GM19043 (cell line): ENCODE measurements around the gene RPTOR.
A peak's percentile ranks its signal among the peaks of the same experiment; 100 is the strongest.

Source experiments
- ATAC-seq: cut with Tn5 transposase; IDR thresholded peaks from one replicate; pipeline ENCODE4 v1.9.1; 2021; ENCODE audit warnings: low read depth; ENCODE audit not compliant: unreplicated experiment

The RPTOR gene

DNA sequence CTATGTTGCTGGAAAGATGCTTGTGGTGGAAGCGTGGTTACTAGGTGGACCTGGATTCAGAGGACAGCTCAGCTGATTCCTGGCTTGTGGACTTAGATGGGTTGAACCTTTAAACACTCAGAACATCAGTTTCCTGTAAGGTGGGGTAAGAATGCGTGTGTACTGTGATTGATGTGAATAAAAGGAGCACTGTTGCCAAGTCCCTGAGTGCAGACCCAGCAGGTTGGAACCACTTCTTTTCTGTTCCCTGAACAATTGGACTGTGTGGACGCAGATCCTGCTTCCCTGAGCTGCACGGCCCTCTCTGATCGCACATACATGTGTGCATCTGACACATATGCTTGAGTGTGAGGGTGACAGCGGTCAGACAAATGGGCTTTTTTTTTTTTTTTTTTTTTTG lies 37.5 kb downstream of the RPTOR start:
- no peak for ATAC-seq

DNA sequence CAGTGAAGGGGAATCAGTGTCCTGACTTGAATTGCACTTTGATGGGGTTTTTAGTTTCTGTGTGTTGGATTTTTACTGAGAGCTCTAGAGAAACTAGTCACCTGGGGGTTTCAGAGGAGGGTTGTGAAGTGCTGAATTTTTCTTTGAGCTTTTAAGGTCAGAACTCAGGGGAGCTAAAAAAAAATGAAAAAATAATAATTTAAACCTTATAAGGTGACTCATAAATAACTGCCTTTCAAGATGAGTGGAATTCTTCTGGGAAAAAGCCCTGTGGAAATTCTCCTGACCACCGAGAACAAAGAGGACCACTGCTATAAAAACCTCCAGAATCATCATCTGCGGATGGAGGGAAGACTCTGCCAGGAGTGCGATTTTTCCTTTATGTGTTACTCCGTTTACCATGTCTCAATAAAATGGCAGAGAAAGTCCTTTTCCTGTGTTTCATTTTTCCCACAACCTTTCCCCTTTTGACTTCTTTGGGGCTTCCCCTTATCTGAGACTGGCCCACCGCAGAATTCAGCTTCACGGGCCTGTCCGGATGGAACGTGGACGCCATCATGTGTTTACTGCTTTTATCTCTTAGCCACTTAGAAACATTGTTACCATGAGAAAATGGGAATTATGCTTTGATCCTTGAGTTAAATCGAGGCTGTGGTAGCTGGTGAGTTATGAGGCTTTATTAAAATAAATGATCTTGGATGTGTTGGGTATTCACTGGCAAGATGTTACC lies 39.7 kb downstream of the RPTOR start:
- no peak for ATAC-seq

DNA sequence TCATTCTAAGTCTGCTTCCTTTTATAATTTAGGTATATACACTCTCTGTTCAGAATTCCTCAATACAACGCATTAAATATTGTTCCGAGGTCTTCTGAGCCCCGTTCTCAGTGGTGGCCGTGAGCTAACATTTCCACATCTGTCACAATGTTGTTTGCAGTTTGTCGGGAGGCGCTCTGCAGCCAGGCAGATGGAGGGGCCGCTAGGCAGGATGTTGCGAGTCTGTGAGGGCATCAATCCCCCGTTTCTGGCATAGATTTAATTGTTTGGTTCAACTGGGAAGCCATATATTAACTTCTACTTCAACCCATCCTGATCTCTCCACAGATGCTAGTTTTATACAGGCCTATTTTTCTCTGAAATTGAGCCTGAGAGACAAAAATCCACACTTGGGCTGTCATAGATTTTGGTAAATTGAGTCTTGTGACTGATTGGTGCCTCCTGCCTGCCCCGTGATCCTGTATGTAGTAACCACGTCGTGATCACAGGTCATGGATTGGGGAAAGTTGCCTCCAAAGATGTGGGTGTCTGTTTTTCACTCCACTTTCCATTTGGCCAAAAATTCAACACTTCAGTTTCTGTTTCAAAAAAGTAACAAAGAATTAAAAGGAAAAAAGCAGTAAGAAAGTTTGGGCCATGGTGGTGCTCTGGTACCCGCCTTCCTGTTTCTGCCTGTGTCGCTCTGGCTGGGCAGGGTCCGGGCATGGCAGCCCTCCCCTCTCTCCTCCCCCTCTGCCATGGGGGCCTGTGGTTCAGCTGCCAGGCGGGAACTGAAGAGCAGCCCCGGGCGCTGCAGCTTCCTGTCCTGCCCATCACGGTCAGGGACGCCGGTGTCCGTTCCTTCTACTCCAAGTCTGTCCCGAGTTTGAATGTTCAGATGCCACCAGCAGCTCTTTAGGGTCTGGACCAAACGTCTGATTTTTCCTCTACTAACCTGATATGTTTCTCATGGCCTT lies 41.5 kb downstream of the RPTOR start:
- ATAC-seq, result no peak

DNA sequence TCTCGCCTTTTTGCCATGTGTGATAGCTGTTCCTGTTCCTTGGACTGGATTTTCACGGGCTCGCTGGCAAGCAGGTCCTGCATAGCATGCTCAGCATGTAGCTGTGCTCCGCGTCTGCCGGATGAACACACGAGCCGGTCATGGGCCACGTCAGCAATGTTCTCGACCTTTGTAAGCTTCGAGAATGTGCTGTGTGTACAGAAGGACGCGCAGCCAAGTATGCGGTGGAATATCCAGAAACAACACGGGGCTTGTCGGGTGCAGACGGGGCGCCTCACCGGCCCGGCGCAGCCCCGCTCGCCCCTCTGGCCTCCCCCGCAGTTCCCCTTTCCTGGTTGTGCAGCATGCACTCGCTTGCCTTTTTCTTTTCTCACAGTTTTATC lies 42.2 kb downstream of the RPTOR start:
- ATAC-seq, result no peak

DNA sequence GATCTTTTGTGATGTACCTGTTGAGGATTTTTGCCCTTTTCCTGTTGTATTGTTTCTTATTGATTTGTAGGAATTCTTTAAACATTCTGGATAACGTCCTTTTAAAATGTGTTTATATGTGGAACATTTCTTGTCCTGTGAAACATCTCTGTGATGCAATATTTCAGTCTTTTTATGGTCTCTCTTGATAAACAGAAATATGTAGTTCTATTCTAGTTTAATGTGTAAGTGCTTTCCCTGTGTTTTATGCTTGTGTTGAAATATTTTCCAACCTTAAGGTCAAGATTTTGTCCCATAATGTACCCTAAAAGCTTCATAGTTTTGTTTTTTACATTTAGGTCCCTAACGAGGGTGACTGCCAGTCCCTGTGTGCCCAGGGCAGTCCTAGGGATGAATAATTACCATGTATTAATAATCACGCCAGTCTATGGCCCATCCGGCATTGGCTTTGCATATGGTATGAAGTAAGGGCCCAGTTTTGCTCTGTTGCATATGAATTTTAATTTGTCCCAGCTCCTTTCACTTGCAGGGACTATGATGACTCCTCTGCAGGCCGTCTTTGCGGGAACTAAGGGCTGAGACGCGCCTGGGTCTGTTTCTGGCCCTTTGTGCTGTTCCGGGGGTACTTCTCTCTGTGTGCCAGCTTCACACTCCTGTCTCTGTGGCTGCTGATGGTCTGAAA lies 44.2 kb downstream of the RPTOR start:
- ATAC-seq, result no peak

DNA sequence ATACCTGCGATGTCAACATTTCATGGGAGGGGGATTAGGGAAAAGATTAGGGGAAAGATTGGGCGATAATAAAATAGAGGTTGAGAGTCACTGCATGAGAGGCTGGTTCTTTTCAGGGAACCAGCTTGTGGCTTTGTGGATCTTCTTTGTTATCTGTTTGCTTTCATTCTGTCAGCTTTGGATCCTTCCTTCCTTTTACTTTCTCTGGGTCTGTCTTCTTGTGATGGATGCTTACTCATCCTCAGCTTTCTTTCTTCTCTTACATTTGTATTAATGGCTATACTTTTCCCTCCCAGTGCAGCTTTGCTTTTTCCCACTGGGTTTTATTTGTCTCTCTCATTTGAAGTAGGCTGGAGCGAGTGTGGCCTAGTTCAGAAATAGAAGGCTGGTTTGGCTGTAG lies 47.1 kb downstream of the RPTOR start:
- no peak for ATAC-seq

DNA sequence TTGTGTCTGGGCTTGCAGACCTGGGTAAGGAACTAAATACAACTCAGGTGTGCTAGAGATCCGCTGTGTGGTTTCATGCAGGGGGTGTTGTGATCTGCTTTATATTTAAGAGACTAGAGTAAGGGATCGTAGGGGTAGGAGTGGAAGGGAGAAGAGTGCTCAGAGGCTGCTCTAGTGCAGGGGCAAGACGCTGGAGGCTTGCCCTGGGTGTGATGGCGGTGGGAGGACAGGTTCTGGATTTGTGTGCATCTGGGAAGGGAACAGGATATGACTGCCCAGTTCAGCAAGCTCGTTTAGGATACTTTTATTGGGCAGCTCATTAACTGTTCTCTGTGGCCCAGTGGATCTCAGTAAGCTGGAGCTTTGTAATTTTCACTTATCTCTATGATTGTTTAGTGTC lies 47.6 kb downstream of the RPTOR start:
- ATAC-seq, result no peak

DNA sequence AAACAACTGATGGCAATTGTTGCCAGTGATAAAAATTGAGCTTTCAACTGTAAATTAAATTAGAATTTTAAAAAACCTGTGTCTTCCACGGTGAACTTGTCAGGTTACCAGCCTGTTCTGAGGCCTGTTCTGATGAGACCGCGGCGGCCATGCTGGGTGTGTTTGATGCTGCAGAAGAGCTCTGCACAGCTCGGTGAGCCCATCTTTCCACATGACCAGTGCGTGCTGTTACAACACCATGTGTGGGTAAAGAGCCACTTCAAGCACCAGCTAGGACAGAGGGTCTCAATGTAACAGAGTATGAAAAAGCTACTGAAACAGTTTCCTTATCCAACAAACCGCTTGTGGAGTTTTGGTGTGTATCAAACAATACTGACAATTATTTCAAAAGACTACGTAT lies 48.5 kb downstream of the RPTOR start:
- no peak for ATAC-seq

DNA sequence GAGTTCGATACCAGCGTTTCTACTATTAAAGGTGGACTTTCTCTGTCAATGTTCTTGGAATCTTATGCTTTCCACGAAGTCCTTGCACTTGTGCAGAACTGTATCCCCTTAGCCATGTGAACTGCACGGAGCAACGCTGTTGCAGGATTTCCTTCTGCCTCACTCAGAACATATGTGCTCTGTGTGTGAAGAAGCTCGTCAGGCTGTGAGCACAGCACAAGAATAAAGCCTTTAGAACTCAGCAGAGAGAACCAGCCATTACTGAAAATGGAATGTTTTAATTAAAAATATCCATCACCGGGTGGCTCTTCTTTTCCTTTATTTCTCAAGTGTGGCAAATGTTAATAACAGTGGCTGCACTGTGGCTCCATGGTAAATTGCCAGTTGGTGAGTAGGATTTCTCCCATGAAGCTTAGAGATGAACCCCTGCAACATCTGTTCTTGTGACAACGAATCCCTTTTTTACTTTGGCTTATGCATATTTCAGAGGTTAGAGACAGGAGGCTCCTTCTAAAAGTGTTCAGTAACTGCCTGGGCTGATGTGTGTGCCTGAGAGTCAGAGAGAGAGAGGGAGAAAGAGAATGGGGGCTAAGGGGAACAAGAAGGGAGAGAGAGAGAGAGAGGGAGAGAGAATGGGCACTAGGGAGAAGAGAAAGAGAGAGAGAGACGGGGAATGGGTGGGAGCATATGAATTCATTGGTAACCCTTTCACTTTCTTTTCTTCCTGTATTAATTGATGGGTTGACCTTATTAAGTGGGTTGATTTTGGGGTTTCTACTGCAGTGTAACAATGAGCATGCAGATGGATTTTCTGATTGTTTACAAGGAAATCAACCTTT lies 50.0 kb downstream of the RPTOR start:
- no peak for ATAC-seq

DNA sequence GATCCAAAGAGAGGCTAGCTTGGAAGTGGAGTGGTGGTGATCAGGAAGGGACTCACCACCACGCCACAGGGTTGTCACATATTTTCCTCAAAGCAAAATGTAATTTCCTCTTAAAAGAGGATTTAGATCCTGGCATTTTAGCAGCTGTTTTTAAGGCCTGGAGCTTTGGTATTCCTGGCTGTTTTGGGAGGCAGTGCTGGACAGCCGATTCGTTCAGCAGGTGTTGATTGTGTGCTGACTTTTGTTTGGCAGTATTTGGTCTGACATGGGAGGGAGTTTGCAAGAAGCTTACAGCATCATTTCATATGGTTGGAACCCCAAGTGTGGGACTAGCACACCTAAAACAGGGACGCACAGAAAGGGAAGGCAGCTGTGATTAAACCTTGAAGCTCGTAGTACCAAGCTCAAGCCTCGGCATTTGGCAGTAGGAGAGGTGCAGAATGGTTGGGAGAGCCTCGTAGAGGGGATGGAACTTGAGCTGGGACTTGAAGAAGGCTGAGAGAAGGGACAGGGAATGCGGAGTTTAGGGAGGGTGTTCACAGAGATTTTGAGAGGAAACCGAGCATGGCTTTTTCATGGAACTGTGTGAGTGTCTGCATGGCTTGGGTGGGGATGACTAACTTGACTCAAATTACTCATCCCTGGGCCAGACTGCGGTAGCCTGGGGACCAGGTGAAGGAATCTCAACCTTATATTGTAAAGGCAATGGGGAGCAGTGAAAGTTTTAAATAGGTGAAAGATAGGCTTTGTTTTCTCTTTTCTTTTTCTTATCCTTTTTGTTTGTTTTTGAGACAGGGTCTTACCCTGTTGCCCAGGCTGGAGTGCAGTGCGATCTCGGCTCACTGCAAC lies 52.3 kb downstream of the RPTOR start:
- ATAC-seq, result no peak

DNA sequence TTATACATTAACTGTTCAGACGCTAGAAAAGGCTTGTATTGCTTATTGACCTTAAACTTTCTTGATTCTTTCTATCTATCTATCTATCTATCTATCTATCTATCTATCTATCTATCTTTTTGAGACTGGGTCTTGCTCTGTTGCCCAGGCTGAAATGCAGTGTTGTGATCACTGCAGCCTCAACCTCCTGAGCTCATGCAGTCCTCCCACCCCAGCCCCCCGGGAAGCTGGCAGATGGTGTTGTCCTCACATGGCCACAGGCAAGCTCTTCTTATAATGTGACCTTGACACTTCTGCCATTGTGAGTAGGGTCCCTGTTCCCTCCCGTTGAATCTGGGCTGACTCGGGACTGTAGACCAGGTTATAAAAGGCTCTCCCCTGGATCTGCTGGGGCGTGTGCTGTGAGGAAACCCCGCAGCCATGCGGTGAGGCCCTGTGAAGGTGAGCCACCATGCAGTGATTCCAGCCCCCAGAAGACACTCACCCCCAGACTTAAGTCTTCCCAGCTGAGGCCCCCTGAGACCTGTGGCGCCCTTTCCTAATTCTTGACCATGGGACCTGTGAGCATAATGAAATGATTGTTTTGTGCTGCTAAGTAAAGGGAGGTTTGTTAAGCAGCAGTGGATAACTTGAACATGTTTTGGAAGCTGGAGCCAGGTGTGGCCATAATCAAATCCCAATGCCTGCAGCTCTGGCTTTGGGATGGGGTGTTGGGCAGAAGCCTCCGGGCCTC lies 54.3 kb downstream of the RPTOR start:
- ATAC-seq, result no peak

DNA sequence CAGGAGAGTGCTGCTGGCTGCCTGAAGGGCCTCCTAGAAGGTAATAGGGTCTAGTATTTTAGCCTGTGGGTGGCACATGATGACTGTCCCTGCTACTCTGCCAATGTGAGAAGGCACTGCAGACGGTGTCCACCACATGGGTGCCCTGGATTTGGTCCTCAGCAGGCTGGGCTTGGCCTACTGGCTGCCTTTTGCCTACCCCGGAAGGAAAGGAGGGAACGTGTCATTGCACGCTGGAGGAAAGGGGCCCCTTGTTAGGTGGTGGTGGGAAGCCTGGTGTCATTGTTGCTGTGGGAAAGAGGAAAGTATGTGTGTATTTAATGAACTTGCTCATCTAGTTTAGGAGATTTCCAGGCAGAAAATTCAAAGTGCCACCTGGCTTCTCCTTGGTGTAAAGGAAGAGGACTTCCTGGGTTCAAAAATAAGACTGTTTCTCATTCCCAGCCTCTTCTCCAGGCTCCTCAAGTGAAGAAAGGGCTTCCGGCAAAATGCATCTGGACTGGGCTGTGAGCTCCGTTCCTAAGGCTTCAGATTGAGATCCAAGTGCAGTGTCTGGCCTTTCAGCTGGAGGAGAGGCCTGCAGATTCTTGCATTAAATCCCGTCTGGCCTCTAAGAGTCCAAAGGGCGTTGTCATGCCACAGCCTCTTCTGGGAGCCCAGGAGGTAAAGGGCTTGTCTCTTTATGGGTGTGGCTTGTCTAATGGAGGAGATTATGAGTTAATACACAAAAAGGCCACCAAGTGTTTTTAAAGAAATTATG lies 55.1 kb downstream of the RPTOR start:
- ATAC-seq, result no peak

DNA sequence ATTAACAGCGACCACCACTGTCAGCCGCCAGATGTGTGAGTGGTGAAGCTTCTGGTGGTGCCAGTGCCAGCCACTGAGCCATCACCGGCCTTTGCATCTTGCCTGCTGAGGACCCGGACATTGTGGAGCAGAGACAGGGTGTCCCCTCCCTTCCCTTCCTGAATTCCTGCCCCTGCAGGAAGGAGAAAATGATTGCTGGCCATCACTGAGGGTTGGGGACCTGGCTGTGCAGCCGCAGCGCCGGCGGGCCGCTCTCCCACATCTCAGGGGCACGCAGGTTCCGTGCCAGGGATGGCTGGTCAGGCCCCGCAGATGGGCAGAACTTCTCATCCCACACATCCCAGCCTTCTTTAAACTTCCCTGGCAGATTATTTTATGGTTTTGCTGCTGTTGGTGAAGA lies 56.5 kb downstream of the RPTOR start:
- no peak for ATAC-seq

DNA sequence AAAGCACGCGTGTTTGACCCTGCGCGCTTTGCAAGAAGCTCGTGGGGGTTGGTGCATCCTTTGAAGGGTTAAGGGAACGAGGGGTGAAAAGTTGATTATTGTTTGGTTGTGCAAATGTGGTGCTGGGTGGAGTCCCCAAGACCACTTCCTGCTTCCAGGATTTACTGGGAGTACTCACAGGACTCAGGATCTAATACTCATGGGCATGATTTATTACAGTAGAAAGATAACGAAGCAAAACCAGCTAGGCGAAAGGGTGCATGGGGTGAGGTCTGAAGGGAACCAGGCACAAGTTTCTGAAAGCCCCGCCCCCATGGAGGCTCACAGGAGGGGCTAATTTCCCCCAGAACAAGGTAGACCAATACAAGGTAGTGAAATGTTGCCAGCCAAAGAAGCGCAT lies 58.8 kb downstream of the RPTOR start:
- no peak for ATAC-seq

DNA sequence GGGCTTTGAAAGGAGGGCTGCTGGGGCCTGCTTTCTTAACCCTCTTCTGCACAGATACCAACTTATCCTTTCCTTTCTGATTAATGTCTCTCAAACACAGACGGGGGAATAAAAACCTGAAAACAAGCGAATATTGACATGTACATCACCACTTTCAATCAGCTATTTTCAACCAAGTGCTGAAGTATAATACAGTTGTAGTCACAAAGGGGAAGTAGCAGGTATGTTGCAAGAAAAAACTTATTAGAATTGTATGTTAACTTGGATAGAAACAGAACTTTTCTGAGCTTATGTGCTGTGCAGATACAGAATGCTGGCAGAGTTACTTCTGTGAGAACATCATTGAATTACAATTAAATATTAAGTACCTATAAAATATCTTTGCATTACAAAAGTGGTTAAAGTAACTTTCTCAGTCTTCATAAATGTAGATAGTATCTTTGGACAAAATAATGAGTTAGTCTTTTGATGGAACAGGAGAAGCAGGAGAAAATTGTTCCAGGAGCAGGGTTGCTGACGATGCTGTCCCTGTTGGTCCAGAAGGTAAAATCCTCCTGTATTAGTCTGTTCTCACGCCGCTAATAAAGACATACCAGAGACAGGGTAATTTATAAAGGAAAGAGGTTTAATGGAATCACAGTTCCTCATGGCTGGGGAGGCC lies 59.5 kb downstream of the RPTOR start:
- ATAC-seq, result no peak

DNA sequence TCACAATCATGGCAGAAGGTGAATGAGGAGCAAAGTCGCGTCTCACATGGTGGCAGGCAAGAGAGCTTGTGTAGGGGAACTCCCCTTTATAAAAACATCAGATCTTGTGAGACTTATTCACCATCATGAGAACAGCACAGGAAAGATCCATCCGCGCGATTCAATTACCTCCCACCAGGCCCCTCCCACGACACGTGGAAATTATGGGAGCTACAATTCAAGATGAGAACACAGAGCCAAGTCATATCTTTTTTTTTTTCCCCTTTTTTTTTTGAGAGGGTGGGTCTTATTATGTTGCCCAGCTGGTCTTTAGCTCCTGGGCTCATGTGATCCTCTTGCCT lies 60.0 kb downstream of the RPTOR start:
- no peak for ATAC-seq

DNA sequence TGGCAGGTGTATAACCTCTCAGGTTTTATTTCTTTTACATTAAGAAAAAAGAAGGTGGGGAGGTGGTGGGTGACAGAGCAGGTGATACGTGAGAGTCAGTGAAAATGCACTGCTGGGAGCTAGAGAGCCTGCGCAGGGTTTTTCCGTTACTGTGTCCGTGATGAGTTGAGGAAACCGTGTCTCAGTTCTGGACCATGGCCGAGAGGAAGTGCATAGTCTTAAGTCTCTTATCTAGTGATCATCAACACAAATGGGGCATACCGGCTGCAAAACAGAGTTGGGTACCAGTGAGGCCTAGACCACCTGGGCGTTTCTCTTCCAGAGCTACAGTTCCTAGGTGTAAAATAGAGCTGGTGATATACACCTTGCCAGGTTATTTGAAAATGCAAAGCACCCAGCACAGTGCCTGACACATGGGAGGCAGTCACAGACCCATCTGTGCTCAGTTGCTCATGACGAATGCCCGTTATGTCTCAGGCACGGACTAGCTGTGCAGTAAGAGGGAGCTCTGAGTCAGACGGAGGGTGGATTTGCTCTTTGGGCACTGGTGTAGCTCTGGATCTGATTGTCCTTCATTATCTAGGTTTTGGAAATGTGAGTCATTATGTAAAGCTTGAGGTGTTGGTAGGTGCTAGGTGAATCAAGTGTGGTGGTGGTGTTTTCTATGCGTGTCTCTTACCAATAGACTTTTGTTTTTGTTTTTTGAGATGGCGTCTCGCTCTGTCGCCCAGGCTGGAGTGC lies 60.9 kb downstream of the RPTOR start:
- ATAC-seq, result peak; percentile 78
